Activated CD4-positive, alpha-beta T cell treated with anti-CD3 and anti-CD28 coated beads, Interleukin-2, amount 10 ng/mL, durations not matched to agents 7 days and 5 days (primary cell): Measurements from ENCODE around the gene MUC16. TPM values are rescaled to one million over a fixed set of nuclear protein-coding genes. Genes with fewer than 3 reads are reported as not detected.
"Not testable (repeated sequence)": the region's sequence is repeated elsewhere in the genome, so short reads cannot be mapped to it uniquely, and the experiment has no call there.

Experiments used
- CTCF ChIA-PET: fragments of 350-600 bp; sonication (Branson Sonifier 250); formaldehyde crosslinking; loops from one replicate; lab custom pipeline; 2021; ENCODE audit warnings: antibody characterized with exemption; lab: Charles Lee
- POLR2A ChIA-PET: fragments of 350-600 bp; sonication (Branson Sonifier 250); formaldehyde crosslinking; loops from one replicate; lab custom pipeline; 2021; ENCODE audit warnings: antibody characterized with exemption; lab: Charles Lee
- DNase-seq: peaks from one replicate; pipeline ENCODE4 v3.0.0-alpha.2; 2020
- H3K27ac Mint-ChIP-seq: one replicate; pipeline ENCODE4 v1.8.0; 2021; ENCODE audit warnings: mild to moderate bottlenecking, moderate library complexity, mixed read lengths
- H3K27me3 Mint-ChIP-seq: one replicate; pipeline ENCODE4 v1.8.0; 2021; ENCODE audit warnings: mixed read lengths
- H3K36me3 Mint-ChIP-seq: one replicate; pipeline ENCODE4 v1.8.0; 2021; ENCODE audit warnings: low read depth, mixed read lengths
- H3K4me1 Mint-ChIP-seq: one replicate; pipeline ENCODE4 v1.8.0; 2021; ENCODE audit warnings: mixed read lengths
- H3K4me3 Mint-ChIP-seq: one replicate; pipeline ENCODE4 v1.8.0; 2021; ENCODE audit warnings: mild to moderate bottlenecking, moderate library complexity, mixed read lengths
- H3K9me3 Mint-ChIP-seq: one replicate; pipeline ENCODE4 v1.8.0; 2021; ENCODE audit warnings: mixed read lengths
- total RNA-seq, 2 experiments: library from RNA; stranded (reverse); gene quantifications; one replicate each; pipeline ENCODE4 v1.2.3, GENCODE V29; 2021

MUC16 gene
- not detected for total RNA-seq

DNA sequence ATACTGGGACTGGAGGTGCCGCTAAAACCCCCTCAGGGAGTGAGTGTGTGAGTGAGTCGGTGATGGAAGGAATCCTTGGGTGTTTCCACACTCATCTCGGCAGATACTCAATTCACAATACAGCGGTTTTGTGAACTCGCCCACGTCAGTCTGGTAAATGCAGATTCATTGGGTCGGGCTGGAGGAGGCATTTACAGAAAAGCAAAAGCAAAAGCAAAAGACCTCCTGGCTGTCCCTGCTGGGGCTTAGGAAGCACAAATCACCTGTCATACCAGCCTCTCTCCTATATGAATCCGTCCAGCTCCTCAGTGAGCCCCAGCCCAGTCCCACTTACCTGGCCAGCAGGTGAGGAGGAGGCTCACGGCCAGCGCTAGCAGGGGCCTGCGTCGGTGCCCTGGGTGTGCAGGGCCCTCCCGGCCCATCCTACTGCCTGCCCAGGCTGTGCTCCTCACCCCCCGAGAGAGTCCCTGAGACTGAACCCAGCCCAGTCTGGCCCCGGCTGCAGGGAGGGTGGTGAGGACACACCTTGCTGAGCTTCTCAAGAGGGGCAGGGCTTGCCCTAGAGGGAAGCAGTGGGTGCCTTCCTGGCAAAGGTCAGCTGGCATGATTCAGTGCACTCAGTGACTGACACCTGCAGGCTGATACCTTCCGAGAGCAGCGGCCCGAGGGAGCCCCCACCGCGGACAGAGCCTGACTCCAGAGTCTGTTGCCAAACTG, at the start of gene MUC16:
Gene MUC16 (minus strand): TSS at position 475 of the 717 bp plus-strand sequence.
- H3K4me1 Mint-ChIP-seq = no peaks in the 10 kb centered on the region
- H3K4me3 Mint-ChIP-seq = no peak within 1 kb of the TSS

GRCh38 chr19:9058905-9059667, 48.9 kb upstream of the MUC16 start:
- no peak for DNase-seq
- Mint-ChIP-seq H3K36me3 (no peaks in the 10 kb centered on the region), H3K27ac (no peak overlapping the region), H3K4me1 (peaks cover 3% of the 10 kb centered on the region), H3K27me3 (no peaks in the 10 kb centered on the region), H3K9me3 (no peaks in the 10 kb centered on the region), H3K4me3 (no peak overlapping the region)
- POLR2A ChIA-PET = no interaction called here
- CTCF ChIA-PET = no interaction called here

More for the DNA sequence above, at the start of gene MUC16:
- Mint-ChIP-seq H3K27ac (no peak within 1 kb of the TSS), H3K36me3 (no peaks in the 10 kb centered on the region), H3K9me3 (peaks cover 5% of the 10 kb centered on the region), H3K27me3 (no peaks in the 10 kb centered on the region)
- DNase-seq = no peak
- ChIA-PET POLR2A (no interaction called here), CTCF (interaction anchor here (0.9 kb wide), 1 partner anchor 288 kb away, joined by 3 read pairs; no protein-coding TSS in a partner anchor)

DNA sequence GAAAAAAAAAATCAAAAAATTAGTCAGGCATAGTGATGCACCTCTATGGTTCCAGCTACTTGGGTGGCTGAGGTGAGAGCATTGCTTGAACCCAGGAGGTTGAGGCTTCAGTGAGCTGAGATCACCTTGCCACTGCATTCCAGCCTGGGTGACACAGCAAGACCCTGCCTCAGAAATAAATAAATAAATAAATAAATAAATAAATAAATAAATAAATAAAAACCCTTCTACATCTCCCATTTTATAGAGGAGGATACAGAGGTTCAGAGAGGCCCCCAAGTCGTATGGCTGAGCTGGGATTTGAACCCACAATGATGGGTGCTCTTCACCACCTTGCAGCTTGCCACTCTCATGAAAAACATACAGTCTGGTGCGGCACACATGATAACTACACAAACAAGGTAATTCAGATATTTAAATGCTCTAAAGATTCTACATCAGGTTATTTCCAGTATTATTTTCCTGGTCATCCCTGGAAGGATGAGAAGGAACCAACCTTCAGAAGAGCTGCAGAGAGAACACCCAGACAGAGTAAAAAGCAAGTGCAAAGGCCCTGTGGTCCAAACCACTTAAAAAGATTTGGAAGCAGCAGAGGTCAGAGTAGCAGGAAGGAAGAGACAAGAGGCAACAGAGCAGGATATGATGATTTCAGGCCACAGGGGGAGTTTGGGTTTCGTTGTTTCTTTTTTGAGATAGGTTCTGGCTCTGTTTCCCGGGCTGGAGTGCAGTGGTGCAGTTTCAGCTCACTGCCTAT, 47.5 kb upstream of the MUC16 start:
- Mint-ChIP-seq H3K4me1 (peaks cover 3% of the 10 kb centered on the region), H3K36me3 (no peaks in the 10 kb centered on the region), H3K27ac (no peak overlapping the region), H3K27me3 (no peaks in the 10 kb centered on the region), H3K4me3 (no peak overlapping the region), H3K9me3 (no peaks in the 10 kb centered on the region)
- POLR2A ChIA-PET = no interaction called here
- no peak for DNase-seq
- CTCF ChIA-PET = no interaction called here

- CTCF ChIA-PET, H3K4me1 Mint-ChIP-seq, POLR2A ChIA-PET, H3K27me3 Mint-ChIP-seq, H3K27ac Mint-ChIP-seq, H3K36me3 Mint-ChIP-seq, H3K4me3 Mint-ChIP-seq, DNase-seq, H3K9me3 Mint-ChIP-seq: not testable (repeated sequence)
Measured at GRCh38 chr19:9056131-9056530, 45.9 kb upstream of the MUC16 start.

DNA sequence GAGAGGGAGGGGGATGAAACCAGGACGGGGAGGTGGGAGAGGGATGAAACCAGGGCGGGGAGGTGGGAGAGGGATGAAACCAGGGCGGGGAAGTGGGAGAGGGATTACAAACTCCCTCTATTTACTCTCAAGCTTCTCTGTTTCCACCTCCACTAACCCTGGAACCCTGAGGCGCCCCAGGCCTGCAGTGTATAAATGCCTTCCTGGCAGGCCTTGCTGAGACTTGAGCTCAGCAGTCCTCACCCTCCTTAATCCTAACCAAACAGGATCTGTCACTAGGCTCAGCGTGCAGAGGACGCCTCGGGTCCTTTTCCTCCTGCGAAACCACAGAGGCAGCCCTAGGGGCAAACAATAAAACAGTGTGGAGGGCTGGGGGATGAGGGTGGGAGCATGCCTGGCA, 44.6 kb upstream of the MUC16 start:
- Mint-ChIP-seq H3K4me1 (peaks cover 3% of the 10 kb centered on the region), H3K4me3 (no peak overlapping the region), H3K27me3 (no peaks in the 10 kb centered on the region), H3K9me3 (no peaks in the 10 kb centered on the region), H3K36me3 (no peaks in the 10 kb centered on the region), H3K27ac (no peak overlapping the region)
- CTCF ChIA-PET = no interaction called here
- DNase-seq = no peak
- POLR2A ChIA-PET = no interaction called here

DNA sequence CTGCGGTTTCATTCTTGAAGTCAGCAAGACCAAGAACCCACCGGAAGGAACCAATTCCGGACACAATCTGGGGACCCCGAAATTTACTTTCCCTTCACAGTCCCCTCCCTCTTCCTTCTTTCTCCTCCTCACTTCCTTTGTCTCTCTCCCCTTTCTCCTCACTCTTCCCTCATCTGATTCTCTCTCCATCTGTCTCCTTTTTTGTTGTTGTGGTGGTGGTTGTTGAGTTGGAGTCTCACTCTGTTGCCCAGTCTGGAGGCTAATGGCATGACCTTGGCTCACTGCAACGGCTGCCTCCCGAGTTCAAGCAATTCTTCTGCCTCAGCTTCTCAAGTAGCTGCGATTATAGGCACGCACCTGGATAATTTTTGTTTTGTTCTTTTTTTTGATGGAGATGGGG, 44.0 kb upstream of the MUC16 start:
- no peaks in the 10 kb centered on the region for H3K36me3 Mint-ChIP-seq
- H3K27ac Mint-ChIP-seq = no peak overlapping the region
- H3K4me1 Mint-ChIP-seq = peaks cover 3% of the 10 kb centered on the region
- ChIA-PET POLR2A (no interaction called here), CTCF (no interaction called here)
- H3K4me3 Mint-ChIP-seq = no peak overlapping the region
- no peak for DNase-seq
- no peaks in the 10 kb centered on the region for H3K9me3 Mint-ChIP-seq
- no peaks in the 10 kb centered on the region for H3K27me3 Mint-ChIP-seq

- H3K4me3 Mint-ChIP-seq, DNase-seq, H3K9me3 Mint-ChIP-seq, H3K4me1 Mint-ChIP-seq, H3K27me3 Mint-ChIP-seq, CTCF ChIA-PET, H3K36me3 Mint-ChIP-seq, H3K27ac Mint-ChIP-seq, POLR2A ChIA-PET: not testable (repeated sequence)
Measured at GRCh38 chr19:9053674-9054073, 43.5 kb upstream of the MUC16 start.

GRCh38 chr19:9052894-9053293, 42.7 kb upstream of the MUC16 start:
- POLR2A ChIA-PET = no interaction called here
- Mint-ChIP-seq H3K4me1 (peaks cover 3% of the 10 kb centered on the region), H3K36me3 (no peaks in the 10 kb centered on the region)

GRCh38 chr19:9046694-9047093, 36.5 kb upstream of the MUC16 start:
- no peaks in the 10 kb centered on the region for H3K4me1 Mint-ChIP-seq
- no peaks in the 10 kb centered on the region for H3K9me3 Mint-ChIP-seq
- no peaks in the 10 kb centered on the region for H3K36me3 Mint-ChIP-seq
- H3K27ac Mint-ChIP-seq = no peak overlapping the region
- ChIA-PET CTCF (interaction anchor here (0.7 kb wide), 1 partner anchor 40 kb away, joined by 4 read pairs; no protein-coding TSS in a partner anchor), POLR2A (no interaction called here)
- DNase-seq = no peak
- H3K4me3 Mint-ChIP-seq = no peak overlapping the region
- H3K27me3 Mint-ChIP-seq = no peaks in the 10 kb centered on the region

More at GRCh38 chr19:9052894-9053293, 42.7 kb upstream of the MUC16 start:
- H3K27ac Mint-ChIP-seq = no peak overlapping the region
- CTCF ChIA-PET = no interaction called here
- no peak for DNase-seq
- H3K9me3 Mint-ChIP-seq = no peaks in the 10 kb centered on the region
- H3K27me3 Mint-ChIP-seq = no peaks in the 10 kb centered on the region
- H3K4me3 Mint-ChIP-seq = no peak overlapping the region

- H3K4me3 Mint-ChIP-seq = no peak overlapping the region
Measured at GRCh38 chr19:9044449-9044848, 34.2 kb upstream of the MUC16 start.

GRCh38 chr19:9043524-9043923, 33.3 kb upstream of the MUC16 start:
- no peak overlapping the region for H3K4me3 Mint-ChIP-seq
- ChIA-PET POLR2A (no interaction called here), CTCF (no interaction called here)
- no peaks in the 10 kb centered on the region for H3K27me3 Mint-ChIP-seq
- no peaks in the 10 kb centered on the region for H3K9me3 Mint-ChIP-seq
- H3K36me3 Mint-ChIP-seq = no peaks in the 10 kb centered on the region
- no peak for DNase-seq
- H3K4me1 Mint-ChIP-seq = no peaks in the 10 kb centered on the region
- H3K27ac Mint-ChIP-seq = no peak overlapping the region

More at GRCh38 chr19:9044449-9044848, 34.2 kb upstream of the MUC16 start:
- CTCF ChIA-PET = no interaction called here
- Mint-ChIP-seq H3K9me3 (no peaks in the 10 kb centered on the region), H3K4me1 (no peaks in the 10 kb centered on the region), H3K36me3 (no peaks in the 10 kb centered on the region), H3K27me3 (no peaks in the 10 kb centered on the region), H3K27ac (no peak overlapping the region)
- POLR2A ChIA-PET = no interaction called here
- no peak for DNase-seq

- POLR2A ChIA-PET = no interaction called here
- CTCF ChIA-PET = interaction anchor here (0.6 kb wide), 1 partner anchor 11 kb away, joined by 5 read pairs; no protein-coding TSS in a partner anchor
- no peak for DNase-seq
- Mint-ChIP-seq H3K27ac (no peak overlapping the region), H3K9me3 (no peaks in the 10 kb centered on the region), H3K36me3 (no peaks in the 10 kb centered on the region), H3K4me3 (no peak overlapping the region), H3K27me3 (peaks cover 2% of the 10 kb centered on the region), H3K4me1 (no peaks in the 10 kb centered on the region)
Measured at GRCh38 chr19:9041023-9041422, 30.8 kb upstream of the MUC16 start.

- H3K27me3 Mint-ChIP-seq = peaks cover 2% of the 10 kb centered on the region
- ChIA-PET POLR2A (no interaction called here), CTCF (interaction anchor here (0.8 kb wide), 1 partner anchor 23 kb away, joined by 3 read pairs; no protein-coding TSS in a partner anchor)
- H3K36me3 Mint-ChIP-seq = no peaks in the 10 kb centered on the region
- no peaks in the 10 kb centered on the region for H3K9me3 Mint-ChIP-seq
- H3K27ac Mint-ChIP-seq = no peak overlapping the region
- DNase-seq = no peak
- no peak overlapping the region for H3K4me3 Mint-ChIP-seq
- no peaks in the 10 kb centered on the region for H3K4me1 Mint-ChIP-seq
Measured at GRCh38 chr19:9040131-9040530, 29.9 kb upstream of the MUC16 start.
